ENCODE measurements around the gene MARK2.

MARK2 gene

GRCh38 chr11:63879598-63880402 is 40.9 kb downstream of the MARK2 start:
- H3K36me3 ChIP-seq (ENCODE audit: control insufficient read depth, insufficient read depth, low read length) = peaks cover 2% of the 10 kb centered on the region
- no peaks in the 10 kb centered on the region for H3K27me3 ChIP-seq (replicated peaks; ENCODE audit: control insufficient read depth, insufficient read depth, low read length)
- no peak for DNase-seq (ENCODE audit: extremely low read depth, insufficient read length)
- no peak for TF ChIP-seq CTCF (IDR thresholded peaks at IDR 0.05; ENCODE audit: insufficient read depth, low read length, poor library complexity, severe bottlenecking)
- no peak overlapping the region for H3K4me3 ChIP-seq (replicated peaks; ENCODE audit: low read depth, low read length)

DNA sequence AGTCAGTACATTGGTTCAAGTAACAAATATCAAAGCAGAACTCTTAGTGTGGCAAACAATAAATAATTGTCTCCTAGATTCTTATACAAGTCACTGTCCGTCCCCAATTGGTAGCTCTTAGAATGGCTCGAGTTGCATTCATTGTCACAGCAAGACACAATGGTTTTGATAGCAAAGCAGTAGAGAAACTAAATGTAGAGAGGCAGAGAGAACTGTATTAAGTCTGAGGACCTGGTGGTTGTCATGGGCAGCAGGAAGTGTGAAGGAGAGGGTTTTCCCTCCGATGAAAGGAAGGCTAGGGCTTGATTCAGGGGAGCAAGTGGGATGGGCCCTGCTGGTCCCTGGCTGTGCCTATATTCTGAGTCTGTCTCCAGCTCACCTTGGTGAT is 41.5 kb downstream of the MARK2 start:
- no peak overlapping the region for H3K4me3 ChIP-seq (replicated peaks; ENCODE audit: low read depth, low read length)
- no peak for DNase-seq (ENCODE audit: extremely low read depth, insufficient read length)
- H3K36me3 ChIP-seq (ENCODE audit: control insufficient read depth, insufficient read depth, low read length) = peaks cover 2% of the 10 kb centered on the region
- no peaks in the 10 kb centered on the region for H3K27me3 ChIP-seq (replicated peaks; ENCODE audit: control insufficient read depth, insufficient read depth, low read length)
- no peak for TF ChIP-seq CTCF (IDR thresholded peaks at IDR 0.05; ENCODE audit: insufficient read depth, low read length, poor library complexity, severe bottlenecking)

DNA sequence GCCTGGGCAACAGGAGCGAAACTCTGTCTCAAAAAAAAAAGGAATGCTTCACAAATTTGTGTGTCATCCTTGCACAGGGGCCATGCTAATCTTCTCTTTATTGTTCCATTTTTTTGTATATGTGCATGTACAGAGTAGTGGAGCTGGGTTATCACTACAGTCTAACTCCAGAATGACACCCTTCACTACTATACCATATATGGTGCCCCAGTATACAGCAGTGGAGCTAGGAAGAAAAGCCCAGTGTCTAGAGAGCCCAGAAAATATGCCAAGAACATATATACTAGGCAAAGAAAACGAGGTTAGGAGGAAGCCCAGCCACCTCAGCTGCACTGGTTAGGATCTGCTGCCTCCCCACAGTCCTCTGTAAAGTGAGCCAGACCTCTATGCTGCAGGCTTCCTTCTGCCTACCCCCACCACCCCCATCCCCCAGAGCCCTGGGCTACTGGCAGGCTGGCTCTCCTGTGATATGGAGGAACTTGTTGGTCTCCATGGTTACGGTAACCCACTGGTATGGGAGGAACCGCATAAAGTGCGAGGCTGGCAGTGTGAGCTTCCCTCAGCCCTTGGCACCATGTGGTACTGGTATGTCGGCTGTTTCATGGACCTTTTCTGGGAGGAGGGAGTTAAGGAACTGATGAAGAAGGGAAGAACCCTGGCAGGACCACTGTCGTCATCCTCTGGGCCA is 43.8 kb downstream of the MARK2 start:
- Histone ChIP-seq H3K27me3 (replicated peaks; ENCODE audit: control insufficient read depth, insufficient read depth, low read length) (no peaks in the 10 kb centered on the region), H3K36me3 (ENCODE audit: control insufficient read depth, insufficient read depth, low read length) (no peaks in the 10 kb centered on the region; the same call in none of the 2 replicates), H3K4me3 (replicated peaks; ENCODE audit: low read depth, low read length) (no peak overlapping the region)
- DNase-seq (ENCODE audit: extremely low read depth, insufficient read length) = no peak
- no peak for TF ChIP-seq CTCF (IDR thresholded peaks at IDR 0.05; ENCODE audit: insufficient read depth, low read length, poor library complexity, severe bottlenecking)

- no peak for DNase-seq (ENCODE audit: extremely low read depth, insufficient read length)
- no peaks in the 10 kb centered on the region for H3K27me3 ChIP-seq (replicated peaks; ENCODE audit: control insufficient read depth, insufficient read depth, low read length)
- no peaks in the 10 kb centered on the region; the same call in none of the 2 replicates for H3K36me3 ChIP-seq (ENCODE audit: control insufficient read depth, insufficient read depth, low read length)
- TF ChIP-seq CTCF (IDR thresholded peaks at IDR 0.05; ENCODE audit: insufficient read depth, low read length, poor library complexity, severe bottlenecking) = no peak
- H3K4me3 ChIP-seq (replicated peaks; ENCODE audit: low read depth, low read length) = no peak overlapping the region
Observed at GRCh38 chr11:63883791-63884190, 44.9 kb downstream of the MARK2 start.

GRCh38 chr11:63884196-63884932 is 45.5 kb downstream of the MARK2 start:
- no peak for DNase-seq (ENCODE audit: extremely low read depth, insufficient read length)
- Histone ChIP-seq H3K4me3 (replicated peaks; ENCODE audit: low read depth, low read length) (no peak overlapping the region), H3K36me3 (ENCODE audit: control insufficient read depth, insufficient read depth, low read length) (no peaks in the 10 kb centered on the region; the same call in none of the 2 replicates), H3K27me3 (replicated peaks; ENCODE audit: control insufficient read depth, insufficient read depth, low read length) (no peaks in the 10 kb centered on the region)
- TF ChIP-seq CTCF (IDR thresholded peaks at IDR 0.05; ENCODE audit: insufficient read depth, low read length, poor library complexity, severe bottlenecking) = no peak
